GM18907 (cell line): ENCODE data around the gene CLDN10.
A peak's percentile ranks its signal among the peaks of the same experiment; 100 is the strongest.
"Not testable (repeated sequence)": the region's sequence is repeated elsewhere in the genome, so short reads cannot be mapped to it uniquely, and the experiment has no call there.

ENCODE experiments used
- ATAC-seq: cut with Tn5 transposase; IDR thresholded peaks from one replicate; pipeline ENCODE4 v1.9.1; 2021; ENCODE audit warnings: mild to moderate bottlenecking, moderate library complexity; ENCODE audit not compliant: unreplicated experiment

CLDN10 gene

DNA sequence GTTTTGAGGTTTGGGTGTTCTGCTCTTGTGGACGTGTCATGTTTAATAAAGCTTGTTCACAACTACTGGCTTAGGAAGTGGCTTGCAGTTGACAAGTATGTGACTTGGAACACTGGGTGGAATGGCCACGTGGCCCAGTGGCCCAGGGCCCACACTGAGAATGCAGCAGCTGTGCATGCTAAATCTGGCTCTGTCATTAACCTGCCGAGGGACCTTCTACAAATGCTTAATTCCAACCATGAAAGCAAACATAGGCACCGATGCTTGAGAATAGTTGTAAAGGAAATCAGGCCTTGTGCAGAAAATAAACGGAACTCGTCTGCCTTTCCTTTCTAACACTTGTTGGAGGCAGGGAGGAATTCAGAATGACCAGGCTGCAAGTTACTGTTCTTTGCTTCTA, 11.6 kb upstream of the CLDN10 start:
- ATAC-seq = no peak

DNA sequence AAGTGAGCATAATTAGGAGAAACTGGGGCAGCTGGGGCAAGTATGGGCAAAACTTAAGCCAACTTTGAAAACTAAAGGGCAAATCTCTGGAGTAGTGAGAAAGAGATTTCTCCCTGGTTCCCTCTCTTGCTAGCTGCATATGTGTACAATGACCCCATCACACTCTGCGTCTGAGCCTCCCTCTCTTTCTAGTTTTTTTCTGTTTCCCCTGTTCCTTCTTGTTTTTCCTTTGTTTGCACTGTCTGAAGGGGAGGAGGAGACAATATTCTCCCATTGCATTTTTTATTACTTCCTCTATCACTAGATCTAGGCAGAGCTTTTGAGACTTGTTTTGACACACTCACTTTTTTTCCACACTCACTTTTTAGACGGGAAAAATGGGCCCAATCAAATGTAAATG, 11.2 kb upstream of the CLDN10 start:
- ATAC-seq = no peak

DNA sequence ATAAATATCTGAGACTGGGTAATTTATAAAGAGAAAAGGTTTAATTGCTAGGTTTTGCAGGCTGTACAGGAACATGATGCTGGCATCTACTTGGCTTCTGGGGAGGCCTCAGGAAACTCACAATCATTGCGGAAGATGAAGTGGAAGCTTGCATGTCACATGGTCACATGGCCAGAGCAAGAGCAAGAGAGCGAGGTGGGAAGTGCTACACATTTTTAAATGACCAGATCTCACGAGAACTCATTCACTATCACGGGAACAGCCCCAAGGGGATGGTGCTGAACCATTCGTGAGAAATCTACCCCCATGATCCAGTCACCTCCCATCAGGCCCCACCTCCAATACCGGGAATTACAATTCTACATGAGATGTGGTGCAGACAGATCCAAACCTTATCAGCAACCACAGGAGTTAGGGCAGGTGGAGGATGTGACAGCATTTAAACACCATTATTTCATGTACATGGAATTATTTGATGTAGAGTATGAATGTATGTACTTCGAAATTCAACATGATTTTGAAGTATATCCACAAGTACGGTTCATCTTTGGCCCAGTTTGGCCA, 10.5 kb upstream of the CLDN10 start:
- ATAC-seq = no peak

DNA sequence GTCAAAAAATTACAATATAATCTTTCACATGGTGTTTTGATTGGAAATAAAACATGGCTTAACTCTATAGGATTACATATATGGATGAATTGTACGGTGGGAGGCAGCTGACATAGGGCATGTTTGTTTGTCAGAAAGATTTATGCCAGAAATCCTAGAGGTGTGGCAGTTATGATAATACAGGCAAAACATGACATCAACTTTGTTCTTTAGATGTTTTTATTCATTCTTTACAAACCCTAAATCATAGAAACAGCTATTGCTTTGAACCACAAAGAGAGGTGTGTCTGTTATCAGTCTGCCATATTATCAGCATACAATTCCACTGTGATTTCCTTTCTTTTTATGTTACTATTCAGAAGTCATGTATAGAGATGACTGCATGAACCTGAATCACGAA, 8.2 kb upstream of the CLDN10 start:
- no peak for ATAC-seq

DNA sequence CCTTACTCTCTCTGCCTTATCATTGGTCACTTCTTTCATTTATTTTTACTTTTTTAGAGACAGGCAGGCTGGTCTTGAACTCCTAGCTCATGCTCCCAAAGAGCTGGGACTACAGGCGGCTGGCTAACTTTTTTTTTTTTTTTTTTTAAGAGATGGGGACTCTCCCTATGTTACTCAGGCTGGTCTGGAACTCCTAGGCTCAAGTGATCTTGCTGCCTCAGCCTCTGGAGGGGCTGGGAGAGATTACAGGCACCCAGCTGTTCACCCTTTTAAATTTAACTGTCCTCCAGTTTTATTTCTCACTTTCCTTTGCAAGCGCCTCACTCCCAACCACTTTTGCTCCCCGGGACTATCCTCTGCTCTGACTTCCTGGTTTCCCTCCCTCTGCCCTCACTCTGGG, 5.6 kb upstream of the CLDN10 start:
- ATAC-seq = no peak

DNA sequence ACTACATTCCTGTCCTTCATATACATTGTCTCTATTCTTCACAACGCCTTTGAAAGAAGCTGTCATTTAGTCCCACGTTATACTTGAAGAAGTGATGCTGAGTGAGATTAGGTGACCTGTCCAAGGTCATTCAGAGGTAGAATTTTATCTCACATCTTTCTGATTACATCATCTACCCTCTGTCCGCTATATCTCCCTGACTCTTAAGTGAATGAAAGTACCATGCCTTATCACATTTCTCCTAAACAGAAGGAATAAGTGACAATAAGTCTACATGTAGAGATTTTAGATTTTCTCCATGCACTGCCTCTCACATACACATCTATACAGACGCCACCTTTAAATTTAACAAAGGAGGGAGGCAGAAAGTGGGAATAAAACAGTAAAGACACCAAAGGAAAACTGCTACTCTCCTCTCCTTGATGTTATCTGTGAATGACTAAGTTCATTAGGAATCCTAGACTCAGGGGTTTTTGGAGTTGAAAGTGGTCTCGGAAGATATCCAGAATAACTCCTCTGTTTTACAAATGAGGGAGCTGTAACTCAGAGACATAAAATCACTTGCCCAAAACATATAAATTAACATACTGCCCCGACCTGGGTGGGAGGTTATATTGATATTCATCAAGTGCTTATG, 4.9 kb upstream of the CLDN10 start:
- no peak for ATAC-seq

DNA sequence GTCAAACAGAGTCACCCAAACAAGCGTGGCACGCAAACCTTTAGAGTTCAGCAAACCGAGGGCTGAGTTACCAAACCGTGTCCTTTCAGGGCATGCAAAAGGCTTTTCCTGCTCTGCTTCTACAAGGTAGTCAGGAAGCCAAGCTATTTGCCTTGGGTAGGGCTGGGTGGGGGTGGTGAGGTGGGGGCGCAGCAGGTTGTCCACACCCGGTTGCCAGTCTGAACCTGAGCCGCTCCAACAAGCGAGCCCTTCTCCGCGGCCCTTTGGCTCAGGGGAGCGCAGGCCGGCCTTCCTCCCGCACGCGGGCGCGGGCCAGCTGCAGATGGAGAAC, 347 bp upstream of the CLDN10 start:
- ATAC-seq = peak; percentile 20

DNA sequence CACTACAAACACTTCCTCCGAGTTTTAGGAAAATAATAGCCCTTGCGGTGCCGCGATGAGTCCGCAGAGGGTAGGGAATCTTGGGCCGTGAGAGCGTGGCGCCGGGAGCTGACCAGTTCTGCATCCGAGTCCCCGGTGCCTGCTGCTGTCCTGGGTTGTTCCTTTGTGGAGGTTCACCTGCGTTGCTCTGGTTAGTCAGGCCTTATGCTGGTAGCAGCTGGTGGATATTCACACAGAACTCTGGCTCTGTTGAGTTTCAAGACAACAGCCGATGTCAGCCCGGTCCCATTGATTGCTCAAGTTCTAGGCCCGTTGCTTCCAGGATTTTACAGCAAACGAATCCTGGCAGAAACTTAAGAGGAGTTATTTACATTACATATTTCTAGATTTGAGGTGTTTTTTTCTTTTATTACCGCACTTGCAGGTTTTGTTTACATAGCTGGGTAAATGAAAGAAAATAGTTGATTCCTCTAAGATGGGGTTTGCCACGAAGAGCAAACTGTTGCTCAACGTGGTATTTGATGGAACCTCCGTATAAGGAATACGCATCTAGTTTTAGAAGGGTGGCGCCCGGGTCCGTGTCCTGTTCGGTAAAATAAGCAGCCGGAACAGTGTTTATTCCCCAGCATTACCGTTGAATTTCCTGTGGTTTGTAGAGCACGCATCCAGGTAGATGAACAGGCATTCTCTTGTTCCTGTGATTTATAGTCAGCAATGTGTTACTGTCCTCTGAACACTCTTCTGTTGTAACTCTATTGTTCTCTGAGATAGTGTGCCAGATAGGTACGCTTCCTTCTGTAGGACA, 1.3 kb downstream of the CLDN10 start:
- ATAC-seq = no peak

DNA sequence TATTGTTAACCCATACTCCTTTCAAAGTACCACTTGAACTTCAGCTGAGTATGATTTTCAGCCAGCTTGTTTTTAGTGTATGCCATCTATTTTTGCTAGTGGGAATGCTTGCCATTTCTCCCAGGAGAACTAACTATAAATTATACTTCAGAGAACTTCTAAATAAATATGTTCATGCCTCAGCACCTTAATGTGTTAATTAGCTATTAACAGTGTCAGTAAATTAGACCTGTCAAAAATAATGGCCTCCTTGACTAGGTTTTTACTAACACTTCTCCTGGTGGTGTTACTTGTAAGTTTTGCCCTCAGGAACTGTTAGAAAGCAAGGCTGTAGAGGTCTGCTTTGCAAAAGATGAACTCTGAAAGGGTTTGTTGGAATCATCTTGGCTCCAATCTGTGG, 4.5 kb downstream of the CLDN10 start:
- no peak for ATAC-seq

DNA sequence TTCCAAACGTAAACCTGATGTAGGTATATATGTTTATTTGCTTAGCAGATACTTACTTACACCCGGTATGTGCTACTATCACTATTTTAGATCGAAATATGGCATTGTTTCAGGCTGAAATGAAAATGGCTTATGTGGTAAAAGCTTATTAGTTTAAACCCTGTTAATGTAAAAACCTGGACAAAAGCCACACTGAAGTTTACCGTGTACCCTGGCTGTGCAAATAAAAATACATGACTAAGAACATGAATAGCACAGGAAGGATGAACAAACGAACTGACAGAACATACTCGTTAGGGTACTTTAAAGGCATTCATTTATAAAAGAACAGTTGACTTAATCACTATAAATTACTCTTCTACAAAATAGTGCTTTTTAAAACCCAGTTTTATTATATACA, 6.6 kb downstream of the CLDN10 start:
- no peak for ATAC-seq

DNA sequence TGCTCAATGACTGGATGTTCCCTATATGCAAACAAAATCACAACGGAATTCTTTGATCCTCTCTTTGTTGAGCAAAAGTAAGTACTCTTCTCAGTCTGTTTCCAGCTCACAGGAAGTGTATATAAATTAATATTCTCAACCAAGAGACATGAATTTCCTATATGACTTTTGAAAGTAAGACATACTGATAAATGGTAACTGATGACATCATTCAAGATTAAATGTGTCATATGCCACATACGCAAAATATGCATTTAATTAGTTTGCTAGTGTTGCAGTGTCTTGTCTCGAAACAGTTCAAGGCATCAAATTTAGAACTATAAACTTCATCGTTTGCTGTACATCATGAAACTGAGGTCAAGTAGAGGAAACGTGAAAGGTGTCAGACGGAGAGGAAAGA, 7.9 kb downstream of the CLDN10 start:
- no peak for ATAC-seq

DNA sequence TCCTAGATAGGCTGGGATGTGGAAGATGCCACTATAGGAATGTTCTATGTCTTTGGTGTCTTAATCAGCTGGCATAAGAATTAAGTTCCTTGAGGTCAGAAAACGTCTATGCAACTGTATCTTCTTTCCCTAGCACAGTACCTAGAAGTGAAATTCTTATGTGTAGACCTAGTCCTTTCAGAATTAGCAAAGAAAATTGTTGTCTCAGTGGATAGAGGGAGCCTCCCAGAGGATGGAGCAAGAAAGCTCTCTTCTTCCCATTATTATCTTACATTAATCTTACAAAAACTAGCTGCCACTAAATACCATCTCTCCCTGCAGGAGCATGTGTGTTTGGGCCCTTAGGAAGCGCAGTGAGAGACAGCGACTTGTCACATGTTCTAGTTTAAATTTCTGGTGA, 11.6 kb downstream of the CLDN10 start:
- ATAC-seq = no peak

DNA sequence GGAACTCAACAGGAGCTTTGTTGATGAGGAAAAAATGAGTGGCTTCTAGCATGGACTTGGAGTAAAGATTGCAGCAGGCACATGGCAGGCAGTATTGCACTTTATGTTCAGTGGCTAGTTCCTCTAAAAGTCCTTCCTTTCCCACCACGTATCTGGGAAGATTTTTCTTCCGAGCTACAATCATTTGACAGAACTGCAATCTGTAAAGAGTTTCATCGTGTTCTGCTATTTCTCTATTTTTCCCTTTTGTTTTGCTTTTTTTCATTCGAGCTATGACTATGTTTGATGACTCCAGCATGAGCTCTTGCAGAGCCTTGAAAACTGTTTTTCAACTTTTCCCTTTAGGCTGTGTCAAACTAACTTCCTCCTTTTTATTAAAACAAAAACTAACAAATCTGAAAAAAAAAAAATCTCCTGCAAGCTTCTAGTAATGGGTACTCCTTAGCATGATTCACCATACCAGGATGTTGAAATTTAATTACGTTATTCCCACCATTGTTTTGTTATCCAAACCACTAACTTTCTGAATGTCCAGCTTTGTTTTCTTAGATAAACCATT, 12.3 kb downstream of the CLDN10 start:
- ATAC-seq = no peak

DNA sequence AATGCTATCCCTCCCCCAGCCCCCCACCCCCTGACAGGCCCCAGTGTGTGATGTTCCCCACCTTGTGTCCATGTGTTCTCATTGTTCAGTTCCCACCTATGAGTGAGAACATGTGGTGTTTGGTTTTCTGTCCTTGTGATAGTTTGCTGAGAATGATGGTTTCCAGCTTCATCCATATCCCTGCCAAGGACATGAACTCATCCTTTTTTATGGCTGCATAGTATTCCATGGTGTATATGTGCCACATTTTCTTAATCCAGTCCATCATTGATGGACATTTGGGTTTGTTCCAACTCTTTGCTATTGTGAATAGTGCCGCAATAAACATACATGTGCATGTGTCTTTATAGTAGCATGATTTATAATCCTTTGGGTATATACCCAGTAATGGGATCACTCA, 13.2 kb downstream of the CLDN10 start:
- ATAC-seq = not testable (repeated sequence)

DNA sequence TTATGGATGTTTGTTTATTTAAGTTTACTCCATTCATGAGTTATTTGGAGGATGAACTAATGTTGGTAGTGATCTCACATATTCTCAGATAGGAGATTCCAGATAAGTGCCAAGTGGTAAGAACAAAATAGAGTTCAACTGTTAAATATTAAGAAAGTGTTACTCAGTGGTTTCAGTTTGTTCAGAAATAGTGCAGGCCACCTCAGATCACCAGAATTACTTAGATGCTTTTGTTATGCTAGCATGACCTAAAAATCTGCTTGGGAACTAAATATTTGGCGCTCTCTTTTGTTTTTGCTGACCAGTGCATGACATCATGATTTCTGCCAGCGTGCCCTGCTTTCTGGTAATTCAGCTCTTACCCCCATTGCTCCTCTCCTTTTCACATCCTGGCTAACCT, 15.6 kb downstream of the CLDN10 start:
- ATAC-seq = peak; percentile 55

DNA sequence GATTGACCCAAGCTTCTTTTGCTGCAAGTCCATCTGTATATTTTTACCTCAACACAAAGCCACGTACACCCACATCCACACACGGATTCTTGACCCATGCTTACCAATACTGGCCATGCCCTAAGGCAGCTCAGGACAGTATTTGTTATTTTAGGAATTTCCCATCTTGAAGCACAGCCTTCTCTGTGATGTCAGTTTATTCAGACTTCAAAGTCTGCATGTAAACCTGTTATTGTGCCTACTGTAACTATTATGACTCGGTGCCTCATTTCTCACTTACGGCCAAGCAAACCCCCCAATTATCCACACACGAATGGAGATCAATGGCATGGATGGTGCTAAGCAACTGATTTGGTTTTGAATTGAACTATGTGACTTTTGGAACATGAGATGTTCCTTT, 17.5 kb downstream of the CLDN10 start:
- ATAC-seq = no peak

DNA sequence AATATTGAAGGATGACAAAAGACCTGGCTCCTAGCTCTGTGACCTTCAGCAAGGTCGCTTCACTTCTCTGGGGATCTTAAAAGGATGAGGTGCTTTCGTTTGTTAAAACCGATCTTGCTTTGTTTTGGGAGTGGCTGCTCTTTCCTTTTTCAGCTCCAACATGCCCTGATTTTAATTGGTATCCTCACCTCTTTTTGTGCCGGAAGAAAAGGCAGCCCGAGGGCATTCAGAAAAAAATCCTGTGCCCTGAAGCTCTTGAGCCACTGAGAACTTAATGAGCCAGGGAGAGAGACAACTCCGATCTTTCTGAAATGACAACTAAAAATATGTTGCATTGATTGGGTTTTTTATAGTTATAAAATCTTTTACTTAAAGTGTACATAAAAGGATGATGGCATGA, 19.4 kb downstream of the CLDN10 start:
- ATAC-seq = no peak

DNA sequence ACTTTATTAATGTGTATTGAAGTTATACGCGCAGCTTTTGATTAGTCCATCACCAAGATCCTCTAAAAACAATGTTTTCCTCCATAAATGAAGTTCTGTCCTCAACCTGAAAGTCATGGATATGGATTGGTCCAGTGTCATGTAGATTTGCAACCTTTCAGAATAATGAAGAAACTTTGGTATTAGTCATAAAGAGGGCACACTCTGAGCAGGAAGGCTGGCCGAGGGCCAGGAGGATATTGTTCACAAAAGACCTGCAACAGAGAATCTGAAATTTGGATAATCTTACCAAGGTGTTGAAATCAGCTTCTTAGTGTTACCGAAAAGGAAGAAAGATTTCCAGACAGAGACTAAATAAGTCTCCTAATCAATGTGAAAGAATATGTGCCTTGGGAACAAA, 20.7 kb downstream of the CLDN10 start:
- no peak for ATAC-seq

DNA sequence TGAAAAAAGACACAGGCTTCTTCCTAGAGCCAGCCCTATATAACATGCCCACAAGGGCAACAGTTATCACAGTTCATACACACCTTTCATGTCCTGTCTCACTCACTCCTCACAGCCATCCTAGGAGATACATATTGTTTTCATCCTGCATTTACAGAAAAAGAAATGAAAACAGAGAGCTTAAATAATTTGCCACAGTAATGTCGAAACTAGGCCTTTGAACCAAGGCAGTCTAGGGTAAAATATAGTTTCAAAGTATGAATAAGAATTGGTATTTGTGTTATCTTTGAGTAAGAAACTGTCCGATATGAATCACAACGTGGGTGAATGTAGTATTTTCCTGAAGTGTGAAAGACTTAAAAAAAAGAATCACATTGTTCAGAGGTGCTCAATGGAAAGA, 26.8 kb downstream of the CLDN10 start:
- peak; percentile 92 for ATAC-seq

DNA sequence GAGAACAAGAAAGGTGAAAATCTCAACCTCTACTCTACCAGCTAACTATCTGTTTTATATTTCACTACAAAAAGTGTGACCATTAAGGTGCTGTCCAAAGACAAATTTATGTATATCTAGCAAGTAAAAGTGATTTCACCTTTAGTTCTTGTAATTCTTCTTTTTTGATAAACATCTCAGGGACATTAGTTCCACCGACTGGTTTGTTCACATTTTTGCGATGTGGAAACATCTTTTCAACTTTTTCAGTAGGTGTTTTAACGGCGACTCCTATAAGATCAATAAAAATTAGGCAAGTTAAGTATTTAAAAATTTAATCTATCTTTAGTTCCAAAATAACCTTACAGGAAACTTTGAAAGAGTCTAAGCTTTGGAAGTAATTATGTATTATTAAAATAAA, 33.3 kb downstream of the CLDN10 start:
- ATAC-seq = no peak

DNA sequence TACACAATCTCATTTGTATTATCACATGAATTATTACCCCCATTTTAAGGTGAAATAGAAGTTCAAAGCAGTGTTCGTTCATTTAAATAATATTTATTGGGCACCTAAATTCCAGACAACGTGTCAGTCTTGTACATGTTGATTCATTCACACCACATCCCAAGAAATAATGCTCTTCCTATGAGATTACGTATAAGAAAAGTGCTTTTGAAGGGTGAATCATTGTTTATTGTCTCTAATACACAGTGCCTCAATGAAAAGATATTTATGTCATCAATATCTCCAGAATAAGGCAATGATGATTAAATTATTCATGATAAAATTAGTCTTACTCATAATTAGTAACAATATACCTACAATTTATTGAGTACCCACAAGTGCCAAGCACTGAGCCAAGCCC, 35.6 kb downstream of the CLDN10 start:
- no peak for ATAC-seq

DNA sequence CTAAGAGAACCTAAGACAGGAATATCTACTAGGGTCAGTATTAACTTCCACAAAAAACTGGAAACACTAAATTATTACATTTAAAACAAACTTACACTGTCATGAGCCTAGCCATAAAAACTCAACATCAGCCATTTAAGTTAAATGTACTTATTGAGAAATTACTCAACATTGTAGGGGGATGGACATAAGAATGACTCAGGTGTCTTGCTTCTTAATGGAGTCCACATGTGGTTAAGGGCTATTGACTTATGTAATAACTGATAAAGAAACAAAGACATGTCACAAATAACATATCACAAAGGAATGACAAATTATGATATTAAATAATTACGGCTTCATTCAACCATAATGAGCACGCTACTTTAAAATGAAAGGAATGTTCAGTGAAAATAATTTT, 36.2 kb downstream of the CLDN10 start:
- ATAC-seq = no peak
